ENCODE results near the gene BARX2.

BARX2 gene

GRCh38 chr11:129453293-129453721 lies 77.7 kb downstream of the BARX2 start:
- TF ChIP-seq, protein P1, sequence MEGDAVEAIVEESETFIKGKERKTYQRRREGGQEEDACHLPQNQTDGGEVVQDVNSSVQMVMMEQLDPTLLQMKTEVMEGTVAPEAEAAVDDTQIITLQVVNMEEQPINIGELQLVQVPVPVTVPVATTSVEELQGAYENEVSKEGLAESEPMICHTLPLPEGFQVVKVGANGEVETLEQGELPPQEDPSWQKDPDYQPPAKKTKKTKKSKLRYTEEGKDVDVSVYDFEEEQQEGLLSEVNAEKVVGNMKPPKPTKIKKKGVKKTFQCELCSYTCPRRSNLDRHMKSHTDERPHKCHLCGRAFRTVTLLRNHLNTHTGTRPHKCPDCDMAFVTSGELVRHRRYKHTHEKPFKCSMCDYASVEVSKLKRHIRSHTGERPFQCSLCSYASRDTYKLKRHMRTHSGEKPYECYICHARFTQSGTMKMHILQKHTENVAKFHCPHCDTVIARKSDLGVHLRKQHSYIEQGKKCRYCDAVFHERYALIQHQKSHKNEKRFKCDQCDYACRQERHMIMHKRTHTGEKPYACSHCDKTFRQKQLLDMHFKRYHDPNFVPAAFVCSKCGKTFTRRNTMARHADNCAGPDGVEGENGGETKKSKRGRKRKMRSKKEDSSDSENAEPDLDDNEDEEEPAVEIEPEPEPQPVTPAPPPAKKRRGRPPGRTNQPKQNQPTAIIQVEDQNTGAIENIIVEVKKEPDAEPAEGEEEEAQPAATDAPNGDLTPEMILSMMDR (IDR thresholded peaks at IDR 0.05; ENCODE audit: low read depth, low read length), result no peak
- DNase-seq (ENCODE audit: extremely low read depth, low read depth), result no peak

DNA sequence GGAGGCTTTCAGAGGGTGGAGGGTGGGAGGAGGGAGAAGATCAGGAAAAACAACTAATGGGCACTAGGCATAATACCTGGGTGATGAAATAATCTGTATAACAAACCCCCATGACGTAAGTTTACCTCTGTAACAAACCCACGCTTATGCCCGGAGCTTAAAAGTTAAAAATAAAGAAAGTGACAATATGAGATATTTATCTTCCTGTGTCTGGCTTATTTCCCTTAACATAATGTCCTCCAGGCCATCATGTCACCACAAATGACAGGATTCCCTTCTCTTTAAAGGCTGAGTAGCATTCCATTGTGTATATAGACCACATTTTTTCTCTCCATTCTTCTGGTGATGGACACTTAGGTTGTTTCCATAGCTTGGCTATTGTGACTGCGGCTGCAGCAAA lies 79.5 kb downstream of the BARX2 start:
- TF ChIP-seq, protein P1 (IDR thresholded peaks at IDR 0.05; ENCODE audit: low read depth, low read length), result no peak

GRCh38 chr11:129455756-129456655 lies 80.4 kb downstream of the BARX2 start:
- DNase-seq (ENCODE audit: extremely low read depth, low read depth), result no peak
- TF ChIP-seq, protein P1 (IDR thresholded peaks at IDR 0.05; ENCODE audit: low read depth, low read length), result no peak

More for the DNA sequence above, 79.5 kb downstream of the BARX2 start:
- no peak for DNase-seq (ENCODE audit: extremely low read depth, low read depth)

DNA sequence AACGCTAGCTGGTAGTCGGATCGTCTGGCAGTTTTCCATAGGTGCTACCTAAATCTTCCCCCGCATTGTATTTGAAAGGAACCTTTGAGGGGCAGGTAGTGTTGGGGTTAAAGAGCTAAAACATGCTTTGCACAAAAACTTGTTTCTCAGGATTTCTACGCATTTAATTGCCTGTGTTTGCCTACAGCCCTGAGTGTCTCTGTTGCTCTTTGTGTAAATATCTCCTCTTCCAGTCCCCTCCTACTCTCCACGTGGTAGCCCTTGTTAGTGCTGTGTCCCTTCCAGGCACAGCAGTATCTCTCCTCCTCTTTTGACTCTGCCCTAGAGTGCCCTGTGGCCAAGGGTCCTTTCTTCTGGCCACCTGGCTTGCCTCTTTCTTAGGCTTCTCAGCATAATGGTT lies 81.7 kb downstream of the BARX2 start:
- no peak for DNase-seq (ENCODE audit: extremely low read depth, low read depth)
- TF ChIP-seq, protein P1 (IDR thresholded peaks at IDR 0.05; ENCODE audit: low read depth, low read length), result no peak

DNA sequence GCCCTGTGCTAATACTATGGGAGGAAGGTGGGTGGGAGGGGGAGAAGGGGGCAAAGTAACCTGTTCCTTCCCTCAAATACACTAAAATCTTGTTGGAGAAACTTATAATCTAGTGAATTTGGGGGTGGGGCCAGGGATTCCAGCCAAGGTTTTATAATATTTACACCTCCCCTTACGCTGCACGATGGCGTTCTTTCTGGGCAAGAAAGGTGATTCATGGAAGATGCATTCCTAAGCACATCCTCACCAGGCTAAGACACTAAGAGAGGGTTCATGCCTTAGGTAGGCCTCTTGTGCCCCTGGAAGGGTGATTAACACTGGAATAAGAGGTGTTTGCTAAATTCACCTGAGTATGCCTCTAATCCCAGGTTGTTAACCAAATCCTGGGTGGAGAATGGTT lies 82.6 kb downstream of the BARX2 start:
- no peak for DNase-seq (ENCODE audit: extremely low read depth, low read depth)
- TF ChIP-seq, protein P1 (IDR thresholded peaks at IDR 0.05; ENCODE audit: low read depth, low read length), result no peak

DNA sequence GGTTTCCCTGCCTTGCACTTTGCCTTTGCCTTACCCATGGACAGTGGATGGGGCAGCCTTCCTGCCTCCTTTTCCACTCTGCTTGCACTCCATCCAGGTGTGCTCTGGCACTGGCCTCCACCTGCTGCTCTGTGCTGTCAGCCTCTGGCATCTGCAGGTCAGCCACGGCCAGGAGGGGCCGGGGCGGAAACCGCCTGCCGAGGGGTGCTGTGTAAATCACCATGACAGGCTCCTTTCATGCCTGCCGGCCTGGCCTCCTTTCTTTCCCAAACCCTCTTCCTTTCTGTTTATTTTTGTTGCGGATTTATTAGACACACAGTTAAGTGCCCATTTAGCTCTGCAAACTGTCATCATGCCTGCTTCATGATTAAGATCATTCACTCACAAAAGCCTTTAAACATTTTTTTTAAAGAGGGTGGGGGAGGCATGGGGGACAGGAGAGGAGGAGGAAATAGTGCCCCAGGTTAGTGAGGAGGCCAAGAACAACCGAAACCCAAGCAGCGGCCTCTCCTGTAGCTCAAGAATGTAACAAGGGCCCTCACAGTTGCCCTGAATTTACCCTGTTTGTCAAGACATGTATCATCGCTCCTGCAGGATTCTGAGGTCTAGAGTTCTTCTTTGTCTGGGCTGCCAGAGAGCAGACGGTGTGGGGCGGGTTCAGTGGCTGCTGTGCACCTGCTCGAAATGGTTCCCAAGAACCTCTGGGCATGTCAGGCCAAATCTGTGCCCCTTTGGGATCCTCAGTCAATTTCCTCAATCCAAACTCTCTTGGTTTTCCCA lies 83.3 kb downstream of the BARX2 start:
- no peak for DNase-seq (ENCODE audit: extremely low read depth, low read depth)
- TF ChIP-seq, protein P1 (IDR thresholded peaks at IDR 0.05; ENCODE audit: low read depth, low read length), result no peak

- TF ChIP-seq, protein P1 (IDR thresholded peaks at IDR 0.05; ENCODE audit: low read depth, low read length), result no peak
- DNase-seq (ENCODE audit: extremely low read depth, low read depth), result no peak
Measured at GRCh38 chr11:129460714-129461113, 85.1 kb downstream of the BARX2 start.
